HG03025 (cell line): ENCODE measurements around the gene CTNNA1.

ENCODE experiments used
- ATAC-seq: cut with Tn5 transposase; IDR thresholded peaks from one replicate; pipeline ENCODE4 v1.9.1; 2021; ENCODE audit warnings: mild to moderate bottlenecking, moderate library complexity; ENCODE audit not compliant: unreplicated experiment, low FRiP score

The CTNNA1 gene

DNA sequence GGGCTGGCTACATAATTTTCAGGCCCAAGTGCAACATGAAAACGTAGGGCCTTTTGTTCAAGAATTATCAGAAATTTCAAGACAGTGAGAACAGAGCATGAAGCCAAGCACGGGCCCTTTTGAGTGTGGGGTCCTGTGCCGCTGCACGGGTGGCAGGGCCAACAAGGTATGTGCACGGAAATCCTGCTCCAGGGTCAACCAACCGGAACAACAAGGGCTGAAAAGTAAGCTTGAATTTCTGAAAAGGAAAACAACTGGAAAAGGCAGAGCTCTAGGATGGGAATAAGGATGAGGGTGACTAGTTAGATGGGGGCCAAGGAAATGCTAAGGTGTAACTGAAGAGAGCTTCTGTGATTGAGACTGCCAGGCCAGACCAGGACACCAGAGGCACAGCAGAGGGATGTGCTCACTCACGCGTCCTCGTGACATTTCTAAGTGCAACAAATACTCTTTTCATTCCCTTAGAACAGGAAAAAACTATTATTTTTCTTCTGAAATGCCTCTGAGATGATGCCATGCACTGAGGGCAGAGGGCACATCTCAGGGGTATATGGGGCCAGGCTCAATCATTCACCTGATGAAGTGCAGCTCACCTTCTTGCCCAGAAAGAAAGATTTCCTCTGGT is 202.6 kb downstream of the CTNNA1 start:
- no peak for ATAC-seq

- no peak for ATAC-seq
These were observed 203.6 kb downstream of the CTNNA1 start for GRCh38 chr5:138956801-138957200.

DNA sequence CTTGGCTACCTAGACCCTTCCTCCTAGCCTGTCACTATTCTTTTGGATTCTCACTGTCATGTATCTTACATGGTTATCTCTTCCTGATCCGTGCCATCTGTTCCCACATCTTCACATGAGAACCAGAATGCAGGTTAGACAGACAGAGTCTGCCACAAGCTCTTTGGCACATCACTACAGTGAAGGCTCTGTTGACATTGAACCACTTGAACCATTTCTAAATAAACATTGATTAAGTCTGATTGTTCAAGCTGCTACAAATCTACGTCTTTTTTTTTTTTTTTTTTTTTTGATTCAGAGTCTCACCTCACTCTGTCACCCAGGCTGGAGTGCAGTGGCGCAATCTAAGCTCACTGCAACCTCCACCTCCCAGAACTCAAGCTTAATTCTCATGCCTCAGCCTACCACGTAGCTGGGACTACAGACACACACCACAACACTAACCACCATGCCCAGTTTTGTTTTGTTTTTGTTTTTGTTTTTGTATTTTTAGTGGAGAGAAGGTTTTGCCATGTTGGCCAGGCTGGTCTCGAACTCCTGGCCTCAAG is 207.0 kb downstream of the CTNNA1 start:
- no peak for ATAC-seq

DNA sequence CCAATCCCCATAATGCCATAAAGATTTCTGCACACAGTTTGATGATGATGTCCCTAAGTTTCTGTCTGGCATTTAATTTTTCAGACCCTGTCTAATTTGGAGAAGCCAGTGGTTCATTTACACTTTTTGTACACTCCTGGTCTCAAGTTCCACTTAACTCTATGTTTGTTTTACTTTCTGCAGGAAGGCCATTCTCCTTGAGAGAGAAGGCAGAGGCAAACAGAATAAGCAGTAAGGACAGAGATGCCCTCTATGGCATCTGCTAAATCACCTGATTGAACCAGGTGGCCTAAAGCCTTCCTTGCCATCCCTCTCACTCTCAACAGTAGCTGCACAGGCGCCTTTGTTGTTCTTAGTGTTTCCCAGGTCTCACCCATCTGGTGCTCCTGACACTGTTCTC is 208.0 kb downstream of the CTNNA1 start:
- no peak for ATAC-seq

- ATAC-seq: no peak
These were observed 208.5 kb downstream of the CTNNA1 start for GRCh38 chr5:138961729-138962128.

DNA sequence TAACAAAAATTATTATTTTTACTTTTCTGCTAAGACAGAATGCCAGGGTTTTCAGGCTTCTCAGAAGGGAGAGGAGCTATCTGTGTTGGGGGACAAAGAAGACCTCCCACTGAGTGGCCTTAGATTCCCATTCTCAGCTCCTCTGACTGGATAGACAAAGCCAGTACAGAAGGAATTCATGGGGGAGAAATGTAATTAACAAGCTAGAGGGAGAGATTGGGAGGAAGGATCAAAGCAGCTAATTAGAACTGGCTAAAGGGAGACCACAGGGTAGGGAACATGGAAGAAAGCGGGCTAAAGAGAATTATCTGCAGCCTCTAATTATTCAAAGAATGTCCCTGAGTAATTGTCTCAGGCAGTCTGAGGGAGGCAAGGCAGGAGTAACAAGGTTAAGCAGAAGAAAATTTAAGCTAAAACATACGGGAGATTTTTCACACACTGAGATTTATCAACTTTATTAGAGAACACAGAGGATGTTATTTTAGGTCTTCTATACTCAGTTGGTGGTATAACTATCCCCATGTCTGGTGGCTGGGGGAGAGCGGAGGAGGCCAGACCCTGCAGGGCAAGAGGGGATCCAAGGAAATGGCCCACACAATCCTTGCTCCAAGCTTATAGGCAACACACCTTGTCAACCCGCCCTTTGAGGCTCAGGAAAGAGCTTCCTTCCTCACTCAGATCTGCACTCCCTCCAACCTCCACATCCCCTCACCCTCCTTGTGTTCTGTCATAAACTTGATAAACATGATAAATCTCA is 209.6 kb downstream of the CTNNA1 start:
- ATAC-seq: no peak

GRCh38 chr5:138963763-138964371 is 210.6 kb downstream of the CTNNA1 start:
- no peak for ATAC-seq

GRCh38 chr5:138964647-138965201 is 211.5 kb downstream of the CTNNA1 start:
- no peak for ATAC-seq

GRCh38 chr5:138965626-138966025 is 212.4 kb downstream of the CTNNA1 start:
- no peak for ATAC-seq

DNA sequence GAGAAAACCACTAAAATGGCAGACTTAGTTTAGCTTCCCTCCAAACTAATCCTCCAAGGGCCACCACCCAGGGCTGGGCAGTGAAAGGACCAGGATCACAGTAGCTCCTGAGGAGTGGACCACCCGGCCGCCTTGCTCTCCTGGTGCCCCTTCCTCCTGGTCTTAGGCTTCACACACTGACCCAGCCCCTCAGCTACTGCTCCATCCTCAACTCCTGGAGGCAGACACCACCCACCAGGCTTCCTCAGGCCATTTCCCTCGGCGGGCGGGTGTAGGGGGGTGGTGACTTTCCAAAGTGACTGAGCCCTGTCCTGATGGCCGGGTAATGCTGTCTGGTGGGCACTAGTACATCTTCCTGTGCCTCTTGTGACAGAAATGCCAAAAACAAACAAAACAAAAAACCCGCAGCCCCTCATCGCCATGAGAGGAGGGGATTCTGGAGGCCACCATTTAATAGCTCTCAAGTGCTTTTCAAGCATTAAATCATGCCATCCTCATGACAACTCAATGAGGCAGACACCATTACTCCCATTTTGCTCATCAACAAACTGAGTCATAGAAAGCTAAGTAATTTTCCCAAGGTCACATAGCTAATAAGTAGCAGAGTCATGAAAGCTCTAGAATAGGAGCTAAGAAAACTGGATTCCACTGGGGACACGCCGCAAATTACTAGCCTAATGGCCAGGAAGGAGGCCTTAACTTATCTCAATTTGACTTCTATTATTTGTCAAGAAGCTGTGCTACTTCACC is 213.2 kb downstream of the CTNNA1 start:
- ATAC-seq: no peak

DNA sequence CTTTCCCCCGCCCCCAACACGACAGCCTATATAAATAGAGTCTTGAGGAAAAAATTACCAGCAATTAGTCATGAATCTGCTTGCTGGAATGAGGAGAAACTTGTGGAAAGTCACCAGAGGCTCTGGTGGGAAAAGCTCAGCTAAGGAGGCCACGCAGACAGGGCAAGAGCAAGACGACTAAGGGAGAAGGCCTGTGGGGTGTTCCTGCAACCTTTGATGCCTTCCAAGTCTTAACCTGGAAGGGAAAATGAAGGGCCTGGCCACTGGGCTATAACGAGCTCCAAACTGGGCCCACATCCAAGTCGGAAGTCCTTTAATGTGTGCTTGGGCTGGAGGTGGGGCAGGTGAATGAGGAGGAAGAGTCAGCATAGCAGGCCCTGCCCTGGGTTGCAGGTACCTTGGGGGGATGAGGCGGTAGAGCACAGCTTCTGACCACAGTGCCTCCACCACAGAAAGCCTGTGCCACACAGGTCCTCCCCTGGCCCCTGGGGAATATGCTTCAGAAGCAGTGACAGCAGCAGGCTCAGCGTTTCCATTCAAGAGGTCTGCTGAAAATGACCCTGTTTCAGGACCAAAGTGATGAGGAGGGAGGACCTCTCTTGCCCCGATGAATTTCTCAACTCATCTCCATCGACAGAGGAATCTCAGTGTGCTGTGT is 214.7 kb downstream of the CTNNA1 start:
- ATAC-seq: no peak

DNA sequence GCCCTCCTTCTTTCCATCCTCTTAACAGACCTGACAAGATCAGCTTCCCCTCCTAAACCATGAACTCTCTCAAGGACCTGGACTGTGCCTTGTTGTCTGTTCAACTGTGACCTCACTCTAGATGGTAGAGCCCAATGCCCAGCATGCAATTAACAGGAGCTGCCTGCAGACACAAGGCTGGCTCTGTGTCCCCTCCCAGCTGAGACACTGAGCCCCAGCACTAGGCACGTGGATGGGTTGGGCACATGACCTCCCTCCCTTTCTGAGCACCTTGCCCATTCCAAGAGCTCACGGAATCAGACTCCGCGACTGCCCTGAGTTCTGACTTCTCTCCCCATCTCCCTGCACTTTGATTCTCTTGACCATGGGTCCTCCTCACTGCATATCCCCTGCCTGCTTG is 215.4 kb downstream of the CTNNA1 start:
- ATAC-seq: no peak

DNA sequence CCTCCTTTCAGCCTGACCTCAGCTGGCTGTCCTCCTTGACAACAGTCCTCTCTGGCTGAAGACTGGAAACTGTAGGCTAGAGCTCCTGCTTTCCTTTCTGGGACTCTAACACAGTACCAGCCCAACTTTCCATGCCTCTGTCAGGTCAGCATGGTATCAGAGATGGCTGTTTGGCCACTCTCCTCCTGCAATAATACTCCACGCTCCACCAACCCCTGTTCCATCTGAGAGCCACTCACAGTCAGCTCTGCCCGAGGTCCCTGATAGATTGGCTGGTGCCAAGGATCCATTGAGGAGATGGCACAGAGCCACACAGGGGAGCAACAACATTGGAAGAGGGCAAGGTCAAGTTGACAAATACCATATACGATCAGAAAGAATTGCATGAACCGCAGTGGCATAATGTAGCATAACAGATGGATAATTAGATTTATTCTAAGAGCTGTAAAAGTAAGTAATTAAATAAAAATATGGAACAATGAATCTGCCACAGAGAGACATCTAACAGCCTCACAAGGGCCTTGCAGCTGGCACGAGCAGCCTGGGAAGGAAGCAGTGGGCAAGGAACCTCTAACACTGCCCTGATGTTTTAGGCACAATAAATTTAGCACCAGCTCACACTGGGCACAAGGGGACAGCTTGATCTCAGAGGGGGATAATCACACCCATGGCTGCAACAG is 216.2 kb downstream of the CTNNA1 start:
- ATAC-seq: no peak

- no peak for ATAC-seq
These were observed 219.0 kb downstream of the CTNNA1 start for GRCh38 chr5:138972230-138972629.

DNA sequence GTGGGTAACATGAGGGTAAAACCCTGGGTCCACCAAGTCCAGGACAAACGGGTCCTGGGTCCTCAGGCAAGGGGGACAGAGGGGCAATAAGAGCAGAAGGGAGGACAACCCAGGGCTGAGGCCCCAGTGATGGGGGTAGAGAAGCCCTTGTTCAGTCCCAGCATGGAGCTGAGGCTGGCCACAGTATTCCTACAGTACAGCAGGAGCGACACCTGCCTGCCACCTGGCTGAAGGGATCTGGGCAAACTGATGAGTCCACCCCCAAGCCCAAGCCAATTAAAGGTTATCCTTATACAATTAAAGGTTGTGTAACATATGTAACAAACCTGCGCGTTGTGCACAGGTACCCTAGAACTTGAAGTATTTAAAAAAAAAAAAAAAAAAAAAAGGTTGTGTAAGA is 219.6 kb downstream of the CTNNA1 start:
- ATAC-seq: no peak

- ATAC-seq: no peak
These were observed 221.2 kb downstream of the CTNNA1 start for GRCh38 chr5:138974227-138975063.

DNA sequence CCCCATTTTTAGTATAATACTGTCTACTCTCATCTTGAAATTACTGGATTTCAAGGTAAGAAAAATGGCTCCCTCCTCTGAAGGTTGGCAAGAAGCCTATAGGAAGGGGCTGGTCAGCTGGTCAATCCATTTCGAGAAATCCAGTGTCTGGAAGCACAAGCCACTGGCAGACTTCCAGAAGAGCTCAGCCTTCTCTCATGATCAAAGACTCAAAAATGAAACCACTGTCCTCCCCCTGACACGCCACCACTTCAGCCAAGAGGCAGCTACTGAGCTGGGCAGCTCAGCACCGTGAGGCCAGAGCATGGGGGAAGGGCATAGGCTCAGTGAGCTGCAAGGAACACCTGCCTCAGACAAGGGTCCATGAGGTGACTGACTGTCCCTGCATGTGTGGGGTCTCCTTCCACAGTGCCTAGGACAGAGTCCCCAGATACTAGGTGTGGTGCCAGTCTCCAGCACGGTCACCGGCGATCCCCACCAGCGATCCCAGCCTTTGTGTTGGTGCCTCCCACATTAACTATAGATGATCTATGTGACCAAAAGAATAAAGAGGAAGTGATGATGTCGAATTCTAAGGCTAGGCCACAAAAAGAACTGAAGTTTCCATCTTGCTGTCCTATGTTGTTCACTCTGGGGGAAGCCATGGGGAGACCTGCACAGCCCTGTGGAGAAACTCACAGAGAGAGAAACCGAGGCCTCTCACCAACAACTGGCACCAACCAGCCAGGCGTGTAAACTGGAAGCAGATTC is 222.0 kb downstream of the CTNNA1 start:
- ATAC-seq: no peak

GRCh38 chr5:138978080-138978479 is 224.9 kb downstream of the CTNNA1 start:
- ATAC-seq: no peak
